ENCODE results near the gene RGS7BP.

Gene RGS7BP

GRCh38 chr5:64513492-64513891, 7.7 kb downstream of the RGS7BP start:
- ChIA-PET POLR2A (no interaction called here), CTCF (no interaction called here)
- DNase-seq (ENCODE audit: extremely low spot score), result no peak
- TF ChIP-seq CTCF (IDR thresholded peaks at IDR 0.05; ENCODE audit: control extremely low read depth, extremely low read depth, low read depth, missing control alignments), result no peak

GRCh38 chr5:64514612-64515011, 8.8 kb downstream of the RGS7BP start:
- TF ChIP-seq CTCF (IDR thresholded peaks at IDR 0.05; ENCODE audit: control extremely low read depth, extremely low read depth, low read depth, missing control alignments), result no peak
- POLR2A ChIA-PET, result no interaction called here
- CTCF ChIA-PET, result no interaction called here
- no peak for DNase-seq (ENCODE audit: extremely low spot score)

GRCh38 chr5:64516216-64516615, 10.4 kb downstream of the RGS7BP start:
- no peak for DNase-seq (ENCODE audit: extremely low spot score)
- ChIA-PET POLR2A (no interaction called here), CTCF (interaction anchor here (0.7 to 1.6 kb wide), 2 partner anchors 11 to 12 kb away, joined by 3 to 4 read pairs; no protein-coding TSS in a partner anchor)
- no peak for TF ChIP-seq CTCF (IDR thresholded peaks at IDR 0.05; ENCODE audit: control extremely low read depth, extremely low read depth, low read depth, missing control alignments)

- CTCF ChIA-PET, result interaction anchor here (0.9 to 1.5 kb wide), 2 partner anchors 8 to 10 kb away, joined by 3 to 4 read pairs; no protein-coding TSS in a partner anchor
- no peak for DNase-seq (ENCODE audit: extremely low spot score)
- POLR2A ChIA-PET, result no interaction called here
- no peak for TF ChIP-seq CTCF (IDR thresholded peaks at IDR 0.05; ENCODE audit: control extremely low read depth, extremely low read depth, low read depth, missing control alignments)
Measured at GRCh38 chr5:64518793-64519192, 13.0 kb downstream of the RGS7BP start.

GRCh38 chr5:64519263-64519662, 13.4 kb downstream of the RGS7BP start:
- no peak for DNase-seq (ENCODE audit: extremely low spot score)
- POLR2A ChIA-PET, result no interaction called here
- TF ChIP-seq CTCF (IDR thresholded peaks at IDR 0.05; ENCODE audit: control extremely low read depth, extremely low read depth, low read depth, missing control alignments), result no peak
- CTCF ChIA-PET, result interaction anchor here (0.9 to 1.5 kb wide), 2 partner anchors 9 to 10 kb away, joined by 3 to 4 read pairs; no protein-coding TSS in a partner anchor

- no peak for TF ChIP-seq CTCF (IDR thresholded peaks at IDR 0.05; ENCODE audit: control extremely low read depth, extremely low read depth, low read depth, missing control alignments)
- POLR2A ChIA-PET, result no interaction called here
- CTCF ChIA-PET, result interaction anchor here (0.9 to 1.8 kb wide), 5 partner anchors 9 to 21 kb away, joined by 3 to 4 read pairs (median 4); partner anchors contain the start of gene RGS7BP
- no peak for DNase-seq (ENCODE audit: extremely low spot score)
Measured at GRCh38 chr5:64526734-64527439, 21.1 kb downstream of the RGS7BP start.

Data from GM10248 (cell line).